ENCODE results near the gene NTM.

GRCh38 chr11:131870305-131870704 is 499.9 kb downstream of the NTM start:
- TF ChIP-seq CTCF (IDR thresholded peaks at IDR 0.05; ENCODE audit: low read depth, low read length), result no peak
- TF ChIP-seq EZH2phosphoT487 (IDR thresholded peaks at IDR 0.05; ENCODE audit: low read depth), result no peak

Data from OCI-LY3 (cell line).